NCI-H2171 treated with DMSO at 0.1 percent for 48 hours (cell line): ENCODE measurements around the gene POLD1.
"Not testable (repeated sequence)": the region's sequence is repeated elsewhere in the genome, so short reads cannot be mapped to it uniquely, and the experiment has no call there.

Experiments
- DNase-seq: peaks from one replicate; lab custom pipeline; 2025; lab: John Stamatoyannopoulos, UW

Gene POLD1

GRCh38 chr19:50365434-50366306 is 18.5 kb upstream of the POLD1 start, which contains the start of gene NAPSA:
Gene NAPSA (minus strand): TSS chr19:50365639. CDS start chr19:50365621, 18 bp downstream.
- DNase-seq, result no peak

GRCh38 chr19:50368649-50369570 is 15.2 kb upstream of the POLD1 start:
- peak; percentile 76 for DNase-seq

GRCh38 chr19:50371914-50372475 is 12.2 kb upstream of the POLD1 start:
- no peak for DNase-seq

GRCh38 chr19:50376166-50377050 is 7.7 kb upstream of the POLD1 start, which contains the start of gene NR1H2:
Gene NR1H2 (plus strand): TSS chr19:50376457. CDS start chr19:50377606, 1,149 bp downstream.
- DNase-seq, result peak; percentile 96

GRCh38 chr19:50377051-50377461 is 7.1 kb upstream of the POLD1 start:
- DNase-seq, result peak; percentile 83

- DNase-seq, result no peak
Observed at GRCh38 chr19:50377517-50377916, 6.6 kb upstream of the POLD1 start.

- DNase-seq, result no peak
Observed at GRCh38 chr19:50378169-50378862, 5.8 kb upstream of the POLD1 start.

- DNase-seq, result no peak
Observed at GRCh38 chr19:50378863-50379236, 5.3 kb upstream of the POLD1 start.

- DNase-seq, result no peak
Observed at GRCh38 chr19:50379602-50380001, 4.5 kb upstream of the POLD1 start.

GRCh38 chr19:50380137-50380536 is 4.0 kb upstream of the POLD1 start:
- no peak for DNase-seq

GRCh38 chr19:50380751-50381151 is 3.4 kb upstream of the POLD1 start:
- no peak for DNase-seq

GRCh38 chr19:50381881-50382729 is 2.0 kb upstream of the POLD1 start:
- no peak for DNase-seq

GRCh38 chr19:50383001-50383851 is 921 bp upstream of the POLD1 start:
- DNase-seq, result no peak

GRCh38 chr19:50384685-50385535 is 763 bp downstream of the POLD1 start:
- DNase-seq, result no peak

- DNase-seq, result no peak
Observed at GRCh38 chr19:50387176-50387867, 3.2 kb downstream of the POLD1 start.

- no peak for DNase-seq
Observed at GRCh38 chr19:50387868-50388245, 3.7 kb downstream of the POLD1 start.

GRCh38 chr19:50390295-50390694 is 6.1 kb downstream of the POLD1 start:
- DNase-seq, result not testable (repeated sequence)
